IMR-90 (cell line): ENCODE measurements around the gene TK1. TPM values are rescaled to one million over a fixed set of nuclear protein-coding genes. Genes with fewer than 3 reads are reported as not detected.

ENCODE experiments used
- ATAC-seq: fragments of 200-7000 bp; cut with Tn5 transposase; 2 replicates; pipeline ENCODE4 v1.9.1; 2020; ENCODE audit warnings: low read depth, mild to moderate bottlenecking, moderate library complexity
- BruUV-seq: library from RNA; stranded (reverse); fragments of 400-500 nt; replicated peaks from 2 replicates; lab custom pipeline; 2021; lab: Mats Ljungman, UMichigan
- CTCF ChIA-PET: fragments of 300-600 bp; formaldehyde crosslinking; extraction: SDS; loops from one replicate; lab custom pipeline; 2021; ENCODE audit warnings: antibody characterized with exemption; lab: Yijun Ruan, JAX
- POLR2A ChIA-PET: fragments of 300-600 bp; sonication (Branson Sonifier 250); formaldehyde crosslinking; loops from one replicate; lab custom pipeline; 2022; ENCODE audit warnings: antibody characterized with exemption; ENCODE audit not compliant: unreplicated experiment; lab: Charles Lee
- DNase-seq: peaks from one replicate; pipeline ENCODE4 v3.0.0; 2013
- H2AFZ ChIP-seq: replicated peaks from 2 replicates; pipeline ENCODE3; 2013; ENCODE audit warnings: low read length, mild to moderate bottlenecking; ENCODE audit not compliant: poor library complexity
- H2AK5ac ChIP-seq: 2 replicates; pipeline ENCODE4 v1.6.1; 2013; ENCODE audit warnings: low read depth, low read length, inconsistent platforms
- H2AK9ac ChIP-seq: replicated peaks from 2 replicates; pipeline ENCODE3; 2013; ENCODE audit warnings: mild to moderate bottlenecking, low read depth, low read length, moderate library complexity; ENCODE audit not compliant: poor library complexity
- H2BK120ac ChIP-seq: 2 replicates; pipeline ENCODE4 v1.6.1; 2013; ENCODE audit warnings: low read depth, low read length, inconsistent platforms
- H2BK15ac ChIP-seq: 3 replicates; pipeline ENCODE4 v1.6.1; 2013; ENCODE audit warnings: low read depth, low read length, inconsistent platforms
- H2BK20ac ChIP-seq: 2 replicates; pipeline ENCODE4 v1.6.1; 2013; ENCODE audit warnings: low read depth, mild to moderate bottlenecking, inconsistent platforms, low read length, moderate library complexity
- H2BK5ac ChIP-seq: 2 replicates; pipeline ENCODE4 v1.6.1; 2013; ENCODE audit warnings: mild to moderate bottlenecking, low read depth, low read length, inconsistent platforms; ENCODE audit not compliant: poor library complexity, severe bottlenecking
- H3K14ac ChIP-seq: replicated peaks from 2 replicates; pipeline ENCODE4 v1.6.1; 2013; ENCODE audit warnings: low read depth, low read length, inconsistent platforms
- H3K18ac ChIP-seq: 2 replicates; pipeline ENCODE4 v1.6.1; 2013; ENCODE audit warnings: low read depth, low read length, control low read depth
- H3K23ac ChIP-seq: 2 replicates; pipeline ENCODE4 v1.6.1; 2013; ENCODE audit warnings: low read depth, low read length, inconsistent platforms
- H3K27ac ChIP-seq: 2 replicates; pipeline ENCODE4 v1.5.1; 2013; ENCODE audit warnings: mild to moderate bottlenecking, control low read depth, low read length; ENCODE audit not compliant: insufficient read depth
- H3K27me3 ChIP-seq: 2 replicates; pipeline ENCODE4 v1.6.1; 2013; ENCODE audit warnings: low read length; ENCODE audit not compliant: control insufficient read depth, insufficient read depth
- H3K36me3 ChIP-seq: 2 replicates; pipeline ENCODE4 v1.6.1; 2013; ENCODE audit warnings: low read length, mixed read lengths; ENCODE audit not compliant: control insufficient read depth, insufficient read depth
- H3K4ac ChIP-seq: 2 replicates; pipeline ENCODE4 v1.6.1; 2013; ENCODE audit warnings: low read depth, low read length, inconsistent platforms
- H3K4me1 ChIP-seq: 2 replicates; pipeline ENCODE4 v1.6.1; 2013; ENCODE audit warnings: low read length, mixed read lengths; ENCODE audit not compliant: control insufficient read depth, insufficient read depth
- H3K4me2 ChIP-seq: 2 replicates; pipeline ENCODE4 v1.6.1; 2013; ENCODE audit warnings: low read depth, mild to moderate bottlenecking, control low read depth, low read length, moderate library complexity
- H3K4me3 ChIP-seq: 2 replicates; pipeline ENCODE4 v1.5.1; 2013; ENCODE audit warnings: low read depth, mild to moderate bottlenecking, control low read depth, low read length, moderate library complexity; ENCODE audit not compliant: insufficient read depth
- H3K56ac ChIP-seq: 2 replicates; pipeline ENCODE4 v1.6.1; 2013; ENCODE audit warnings: low read length, inconsistent platforms; ENCODE audit not compliant: insufficient read depth; ENCODE audit errors: extremely low read depth
- H3K79me1 ChIP-seq, 2 experiments: 2 replicates each; pipeline ENCODE4 v1.6.1; 2013; ENCODE audit warnings: low read length in 2 of 2, inconsistent platforms in 1 of 2, low read depth in 1 of 2
- H3K9ac ChIP-seq: 2 replicates; pipeline ENCODE4 v1.6.1; 2013; ENCODE audit warnings: low read depth, low read length, control low read depth
- H3K9me1 ChIP-seq: 2 replicates; pipeline ENCODE4 v1.6.1; 2013; ENCODE audit warnings: low read length, inconsistent platforms; ENCODE audit not compliant: insufficient read depth
- H3K9me3 ChIP-seq: 2 replicates; pipeline ENCODE4 v1.6.1; 2013; ENCODE audit warnings: low read length; ENCODE audit not compliant: control insufficient read depth, insufficient read depth
- H4K20me1 ChIP-seq: 2 replicates; pipeline ENCODE4 v1.6.1; 2013; ENCODE audit warnings: low read length, inconsistent platforms; ENCODE audit not compliant: insufficient read depth
- H4K5ac ChIP-seq: 2 replicates; pipeline ENCODE4 v1.6.1; 2013; ENCODE audit warnings: mild to moderate bottlenecking, low read depth, low read length, control low read depth
- H4K8ac ChIP-seq, 2 experiments: 2 replicates each; pipeline ENCODE4 v1.6.1; 2013; ENCODE audit warnings: low read depth in 2 of 2, low read length in 2 of 2, control low read depth in 1 of 2, inconsistent platforms in 1 of 2
- H4K91ac ChIP-seq: 2 replicates; pipeline ENCODE4 v1.6.1; 2013; ENCODE audit warnings: low read depth, low read length, inconsistent platforms; ENCODE audit not compliant: insufficient read depth
- MAFK ChIP-seq: IDR thresholded peaks from 2 replicates; pipeline ENCODE4 v1.6.1; 2012; ENCODE audit warnings: low read depth, low read length, improper control_type of control experiment
- SMC3 ChIP-seq: fragments of 150-350 bp; IDR thresholded peaks from 2 replicates; pipeline ENCODE4 v1.6.1; 2016; ENCODE audit warnings: low read depth, mild to moderate bottlenecking, antibody characterized with exemption, low read length, moderate library complexity
- WGBS, 2 experiments: methylation state at CpG; one replicate each; pipeline versions ENCODE4 v1.1.5 to v1.1.7; 2013; ENCODE audit warnings: missing lambda C conversion rate in 2 of 2; ENCODE audit not compliant: insufficient read length in 1 of 2; ENCODE audit errors: extremely low coverage in 2 of 2; 5-methylcytosine and 5-hydroxymethylcytosine counted together
- dilution Hi-C: fragments of 300-500 bp; cut with HindIII; formaldehyde crosslinking; loops from one replicate; pipeline ENCODE4 v1.14.3; 2018; ENCODE audit warnings: low sequenced_read_pairs; ENCODE audit not compliant: unreplicated experiment
- in situ Hi-C: fragments of 300-500 bp; cut with MboI; formaldehyde crosslinking; loops from 3 replicates; pipeline ENCODE4 v1.14.3; 2019; ENCODE audit warnings: low sequenced_read_pairs, inconsistent platforms, mixed read lengths
- intact Hi-C: fragments of 100-400 bp; cut with micrococcal nuclease; formaldehyde crosslinking; loops from 2 replicates; pipeline ENCODE4 v1.10.0; 2022
- polyA plus RNA-seq, 3 experiments: library from polyadenylated mRNA; depleted of rRNA; stranded (reverse); fragments of >200 nt; gene quantifications; 2 replicates each; pipeline ENCODE4 v1.2.3, GENCODE V29; 2012; ENCODE audit warnings: low replicate concordance in 1 of 3
- total RNA-seq: library from RNA; depleted of rRNA; stranded (reverse); fragments of >200 nt; gene quantifications from 2 replicates; pipeline ENCODE4 v1.2.3, GENCODE V29; 2012

Gene TK1
- total and polyA plus RNA-seq, 2 of the 4 experiments (the other 2 are of a cell fraction), result 150 to 219 TPM

DNA sequence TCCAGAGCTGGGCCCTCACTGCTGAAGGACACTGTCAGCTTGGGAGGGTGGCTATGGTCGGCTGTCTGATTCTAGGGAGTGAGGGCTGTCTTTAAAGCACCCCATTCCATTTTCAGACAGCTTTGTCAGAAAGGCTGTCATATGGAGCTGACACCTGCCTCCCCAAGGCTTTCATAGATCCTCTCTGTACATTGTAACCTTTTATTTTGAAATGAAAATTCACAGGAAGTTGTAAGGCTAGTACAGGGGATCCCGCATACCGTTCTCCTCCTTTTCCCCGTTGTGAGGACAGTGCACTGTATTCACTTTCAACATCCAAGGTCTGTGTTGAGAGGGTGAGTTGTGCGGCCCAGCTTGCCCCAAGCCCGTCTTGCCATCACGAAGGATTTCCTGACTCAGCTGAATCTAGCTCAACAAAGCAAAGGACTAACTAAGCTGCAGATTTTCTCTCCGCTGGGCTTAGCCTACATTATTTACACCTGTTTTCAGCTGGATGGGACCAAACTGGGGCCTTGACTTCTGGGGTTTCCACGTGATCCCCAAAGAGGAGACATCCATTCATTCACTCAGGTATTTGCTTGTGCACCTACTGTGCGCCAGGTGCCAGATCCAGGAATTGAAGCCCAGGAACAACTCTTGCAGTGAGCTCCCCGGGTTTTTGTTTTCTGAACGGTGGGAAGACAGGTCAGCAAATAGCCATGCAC lies 39.4 kb upstream of the TK1 start:
- H2AFZ ChIP-seq, result peak overlapping the region; percentile 29
- no peaks in the 10 kb centered on the region for H3K9me3 ChIP-seq
- no peak overlapping the region for H3K4me2 ChIP-seq
- DNase-seq, result no peak
- dilution Hi-C loops (no loop called here), in situ Hi-C loops (no loop called here), intact Hi-C loops (no loop called here)
- H3K9me1 ChIP-seq, result no peaks in the 10 kb centered on the region
- no peak overlapping the region for H3K4ac ChIP-seq
- no peak overlapping the region for H2BK5ac ChIP-seq
- no peaks in the 10 kb centered on the region; the same call in 1 of the 2 replicates for H4K20me1 ChIP-seq
- no peak overlapping the region for H2BK15ac ChIP-seq
- no peak overlapping the region for H4K5ac ChIP-seq
- no TSS peak for BruUV-seq
- H2BK20ac ChIP-seq, result no peak overlapping the region
- CTCF ChIA-PET, result interaction anchor here (0.8 kb wide), 1 partner anchor 21 kb away, joined by 4 read pairs; no protein-coding TSS in a partner anchor
- no peak overlapping the region for H3K56ac ChIP-seq
- H3K18ac ChIP-seq, result no peak overlapping the region
- H3K4me1 ChIP-seq, result no peaks in the 10 kb centered on the region
- TF ChIP-seq MAFK (peak; percentile 59), SMC3 (no peak)
- H3K79me1 ChIP-seq, result peaks cover 0 to 3% of the 10 kb centered on the region in 2 experiments; a peak in 1 of 4 replicates
- H2AK9ac ChIP-seq, result no peak overlapping the region
- H3K23ac ChIP-seq, result no peak overlapping the region
- no peak overlapping the region for H3K14ac ChIP-seq
- no peaks in the 10 kb centered on the region for H3K36me3 ChIP-seq
- no peak overlapping the region for H2BK120ac ChIP-seq
- 69% methylated on average over 6 of the region's 12 CpGs; no CpG with 5 or more reads in 1 of the 2 experiments for WGBS, 2 experiments
- no peak overlapping the region for H2AK5ac ChIP-seq
- H3K27me3 ChIP-seq, result peaks cover 13% of the 10 kb centered on the region
- H3K4me3 ChIP-seq, result no peak overlapping the region
- H4K8ac ChIP-seq, result no peak overlapping the region
- no peak overlapping the region for H3K9ac ChIP-seq
- H3K27ac ChIP-seq, result no peak overlapping the region
- POLR2A ChIA-PET, result no interaction called here
- ATAC-seq, result no peak
- H4K91ac ChIP-seq, result no peak overlapping the region
